Measurements from ENCODE around the gene SUPT3H.

DNA sequence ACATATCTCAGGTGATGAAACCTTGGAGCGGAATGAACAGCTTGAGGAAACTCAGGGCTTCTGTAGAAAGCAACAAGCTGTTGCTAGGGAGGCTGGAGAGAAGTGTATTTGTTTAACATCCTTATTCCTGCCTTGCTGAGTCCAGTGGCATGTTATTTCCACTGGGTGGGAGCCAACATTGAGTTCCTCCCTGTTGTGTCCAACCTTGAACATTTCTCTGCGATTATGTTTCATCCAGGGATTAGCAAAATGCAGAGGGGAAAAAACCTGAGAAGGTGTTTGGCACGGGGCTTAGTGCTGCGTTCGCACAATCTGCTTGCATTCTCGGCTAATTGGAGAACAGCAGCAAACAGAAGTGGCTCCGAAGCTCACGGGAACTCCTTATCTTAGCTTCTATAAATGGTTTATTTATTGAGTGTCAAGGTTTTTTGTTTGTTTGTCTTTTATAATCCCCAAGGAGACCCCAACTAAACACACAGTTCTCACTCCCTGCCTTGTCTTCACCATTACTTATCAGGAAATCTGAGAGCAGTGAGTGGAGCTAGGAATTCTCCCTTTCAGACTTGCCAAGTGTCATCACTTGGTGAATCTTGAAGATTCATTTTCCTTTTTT, 577.5 kb downstream of the SUPT3H start:
- TF ChIP-seq CTCF (conservative IDR thresholded peaks at IDR 0.05 in 1 of 2, IDR thresholded peaks at IDR 0.05 in 1 of 2; ENCODE audit: extremely low read depth in 1 of 2, insufficient read depth in 1 of 2, low read depth in 1 of 2, low read length in 2 of 2) (no peak), EZH2 (IDR thresholded peaks at IDR 0.05; ENCODE audit: borderline replicate concordance, low read length) (no peak)

Data from mammary epithelial cell (primary cell).